ENCODE results near the gene FIZ1. TPM values are rescaled to one million over a fixed set of nuclear protein-coding genes. Genes with fewer than 3 reads are reported as not detected.

FIZ1 gene
- total RNA-seq, 1 experiment from 2014 or later, result 21.5 TPM

DNA sequence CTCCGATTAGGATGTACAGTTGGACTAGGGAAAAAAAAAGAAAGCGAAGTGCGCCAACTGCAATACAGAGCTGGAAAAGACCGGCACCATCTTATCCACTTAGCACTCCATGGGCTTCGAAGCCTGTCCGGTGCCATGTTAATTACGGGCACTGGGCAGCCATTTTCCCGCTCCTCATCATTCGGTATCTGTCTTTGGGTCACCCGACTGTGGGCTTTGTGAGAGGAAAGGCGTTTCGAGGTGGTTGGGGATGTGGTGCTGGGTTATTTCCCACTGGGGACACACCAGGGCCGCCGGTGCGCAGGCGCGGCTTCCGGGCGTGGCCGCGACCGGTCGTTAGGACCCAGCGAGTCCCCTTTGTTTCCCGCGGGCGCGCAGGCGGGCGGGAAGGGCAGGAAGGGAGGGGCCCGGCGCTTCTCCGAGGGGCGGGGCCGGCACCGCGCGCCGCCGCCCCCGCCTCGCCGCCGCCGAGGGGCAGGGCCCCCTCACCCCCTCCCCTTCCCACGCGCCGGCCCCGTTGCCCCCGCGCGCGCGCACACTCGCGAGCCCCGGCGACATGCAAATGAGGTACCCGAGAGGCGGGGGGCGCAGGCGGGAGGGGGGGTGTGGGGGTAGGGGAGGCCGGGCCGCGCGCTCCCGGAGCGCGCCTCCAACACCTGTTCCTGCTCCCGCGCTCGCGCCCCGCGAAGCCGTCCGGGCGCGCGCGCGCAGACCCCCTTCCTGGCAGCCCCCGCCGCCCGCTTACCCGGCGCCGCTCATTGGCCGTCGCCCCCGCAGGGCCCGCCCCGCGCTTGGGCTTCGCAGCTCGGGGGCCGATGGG is 735 bp upstream of the FIZ1 start, which contains the start of gene ZNF524:
Gene ZNF524, plus strand, starts transcription at position 447 of the 820 bp plus-strand sequence. CDS start 1,825 bp downstream, outside the sequence.
- H4K91ac ChIP-seq (ENCODE audit: insufficient read length, low read depth, low read length), result no peak within 1 kb of the TSS
- Mint-ChIP-seq H3K4me1 (peaks cover 29 to 39% of the 10 kb centered on the region in 2 experiments), H3K27me3 (ENCODE audit: low read depth) (no peaks in the 10 kb centered on the region), H3K9me3 (peaks cover 2 to 4% of the 10 kb centered on the region in 2 experiments; a peak in 2 of 5 replicates), H3K27ac (peak within 1 kb of the TSS; percentile 100), H3K4me3 (peak within 1 kb of the TSS; percentile 95 to 96), H3K36me3 (ENCODE audit: insufficient read depth in 1 of 3, low read depth in 3 of 3) (peaks cover 21 to 27% (median 24%) of the 10 kb centered on the region in 3 experiments; a peak in 6 of 7 replicates)
- H2BK5ac ChIP-seq (ENCODE audit: insufficient read length, low read length), result peak within 1 kb of the TSS; percentile 98
- peak within 1 kb of the TSS; percentile 98 for H4K5ac ChIP-seq (ENCODE audit: insufficient read length, low read depth, low read length)
- H2AFZ ChIP-seq (ENCODE audit: low read length), result no peak within 1 kb of the TSS
- no peak within 1 kb of the TSS for H3K23ac ChIP-seq (ENCODE audit: insufficient read length, low read depth, low read length)
- peak within 1 kb of the TSS; percentile 93 for H2BK12ac ChIP-seq (ENCODE audit: insufficient read length, low read depth, low read length)
- H3K79me1 ChIP-seq (ENCODE audit: insufficient read depth, low read depth, low read length, poor library complexity, severe bottlenecking), result no peaks in the 10 kb centered on the region
- no peaks in the 10 kb centered on the region for H3K27me3 ChIP-seq (ENCODE audit: insufficient read depth, low read length)
- H2BK15ac ChIP-seq (ENCODE audit: low read depth, low read length), result no peak within 1 kb of the TSS
- peak within 1 kb of the TSS; percentile 90 for H3K56ac ChIP-seq (ENCODE audit: insufficient read length, low read depth, low read length)
- peak; percentile 91 for DNase-seq
- no peak within 1 kb of the TSS for H2AK5ac ChIP-seq (ENCODE audit: insufficient read length, low read length)
- no peaks in the 10 kb centered on the region for H3K79me2 ChIP-seq (ENCODE audit: insufficient read depth, low read length)
- H3K23me2 ChIP-seq (ENCODE audit: insufficient read length, low read depth, low read length, poor library complexity, severe bottlenecking), result peaks cover 4% of the 10 kb centered on the region
- H3K18ac ChIP-seq (ENCODE audit: insufficient read length, low read depth, low read length), result peak within 1 kb of the TSS; percentile 100
- H3T11ph ChIP-seq (ENCODE audit: low read length), result peak within 1 kb of the TSS; percentile 94
- no peak within 1 kb of the TSS for H2BK20ac ChIP-seq (ENCODE audit: low read depth, low read length, poor library complexity, severe bottlenecking)
- no peaks in the 10 kb centered on the region for H3K9me3 ChIP-seq (ENCODE audit: control insufficient read depth, low read depth, low read length)
- H3K4me1 ChIP-seq (ENCODE audit: insufficient read depth, low read length), result peaks cover 2% of the 10 kb centered on the region; the same call in 1 of the 2 replicates
- peak within 1 kb of the TSS; percentile 75 for H3K4me2 ChIP-seq (ENCODE audit: insufficient read depth, insufficient read length, low read length)
- H3K9ac ChIP-seq (ENCODE audit: extremely low read depth, insufficient read length, low read length), result peak within 1 kb of the TSS; percentile 98
- peak within 1 kb of the TSS; percentile 86 for H4K8ac ChIP-seq (replicated peaks; ENCODE audit: insufficient read length, low read depth, low read length)
- no peaks in the 10 kb centered on the region for H4K20me1 ChIP-seq (ENCODE audit: control insufficient read depth, insufficient read depth, insufficient read length)
- peak within 1 kb of the TSS; percentile 95 for H3K27ac ChIP-seq (ENCODE audit: insufficient read length, low read depth, low read length)
- no peak within 1 kb of the TSS; the same call in 1 of the 2 replicates for H3K4ac ChIP-seq (ENCODE audit: low read depth, low read length)
- peak within 1 kb of the TSS; percentile 98 for H2BK120ac ChIP-seq (ENCODE audit: low read depth, low read length, poor library complexity, severe bottlenecking)
- TF ChIP-seq, protein P1, sequence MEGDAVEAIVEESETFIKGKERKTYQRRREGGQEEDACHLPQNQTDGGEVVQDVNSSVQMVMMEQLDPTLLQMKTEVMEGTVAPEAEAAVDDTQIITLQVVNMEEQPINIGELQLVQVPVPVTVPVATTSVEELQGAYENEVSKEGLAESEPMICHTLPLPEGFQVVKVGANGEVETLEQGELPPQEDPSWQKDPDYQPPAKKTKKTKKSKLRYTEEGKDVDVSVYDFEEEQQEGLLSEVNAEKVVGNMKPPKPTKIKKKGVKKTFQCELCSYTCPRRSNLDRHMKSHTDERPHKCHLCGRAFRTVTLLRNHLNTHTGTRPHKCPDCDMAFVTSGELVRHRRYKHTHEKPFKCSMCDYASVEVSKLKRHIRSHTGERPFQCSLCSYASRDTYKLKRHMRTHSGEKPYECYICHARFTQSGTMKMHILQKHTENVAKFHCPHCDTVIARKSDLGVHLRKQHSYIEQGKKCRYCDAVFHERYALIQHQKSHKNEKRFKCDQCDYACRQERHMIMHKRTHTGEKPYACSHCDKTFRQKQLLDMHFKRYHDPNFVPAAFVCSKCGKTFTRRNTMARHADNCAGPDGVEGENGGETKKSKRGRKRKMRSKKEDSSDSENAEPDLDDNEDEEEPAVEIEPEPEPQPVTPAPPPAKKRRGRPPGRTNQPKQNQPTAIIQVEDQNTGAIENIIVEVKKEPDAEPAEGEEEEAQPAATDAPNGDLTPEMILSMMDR (conservative IDR thresholded peaks at IDR 0.05), result no peak
- peak within 1 kb of the TSS; percentile 100 for H3K14ac ChIP-seq (ENCODE audit: insufficient read depth, low read length)
- no CpG with 5 or more reads among the region's 97 CpGs for WGBS (ENCODE audit: extremely low coverage, insufficient read length, low lambda C conversion rate)
